Prostate gland (tissue), 2 donors: ENCODE results near the gene CDK11A.
"Not testable (repeated sequence)": the region's sequence is repeated elsewhere in the genome, so short reads cannot be mapped to it uniquely, and the experiment has no call there.

ENCODE experiments used
- CTCF ChIP-seq, 4 experiments: fragments of 200-600 bp in 2 of 4; fragments of 450-650 bp in 2 of 4; sonication (generic) in 2 of 4; IDR thresholded peaks; 1 replicate in 3 of 4; 2 replicates in 1 of 4; pipeline ENCODE4 v1.5.1; 2016 to 2019; ENCODE audit warnings: antibody characterized with exemption in 4 of 4, mild to moderate bottlenecking in 2 of 4, moderate library complexity in 2 of 4
- POLR2AphosphoS5 ChIP-seq: sonication (generic); formaldehyde crosslinking; IDR thresholded peaks from one replicate; pipeline ENCODE4 v1.6.1; 2017; ENCODE audit warnings: antibody characterized with exemption

GRCh38 chr1:1702506-1702905 lies 21.7 kb downstream of the CDK11A start:
- not testable (repeated sequence) for TF ChIP-seq CTCF (IDR thresholded peaks at IDR 0.05); POLR2AphosphoS5
